LHCN-M2 (cell line): ENCODE measurements around the gene RAP1GAP. TPM values are rescaled to one million over a fixed set of nuclear protein-coding genes. Genes with fewer than 3 reads are reported as not detected.

Experiments
- total RNA-seq: library from RNA; depleted of rRNA; stranded (reverse); fragments of >200 nt; gene quantifications from 2 replicates; pipeline ENCODE4 v1.2.3, GENCODE V29; 2014; rRNA removed

Gene RAP1GAP
- total RNA-seq, 1 experiment from 2014 or later, result 0.06 TPM

Other genes starting within 250 kb of the RAP1GAP start
- gene NBPF3, start 229.2 kb downstream of the RAP1GAP start, total RNA-seq, result 11.7 and 16.6 TPM in 2 replicates
- 128 and 138 TPM in 2 replicates for gene ALPL, start 159.9 kb downstream of the RAP1GAP start, total RNA-seq
- 22.7 and 25.1 TPM in 2 replicates for gene USP48, start 113.8 kb upstream of the RAP1GAP start, total RNA-seq
- gene LDLRAD2, start 142.9 kb upstream of the RAP1GAP start, total RNA-seq, result not detected in 2 replicates